ENCODE data around the gene GABRR1.

- TF ChIP-seq CTCF (IDR thresholded peaks at IDR 0.05; ENCODE audit: insufficient read depth, low read depth, low read length) (no peak), EZH2 (IDR thresholded peaks at IDR 0.05; ENCODE audit: insufficient read depth, low read length) (no peak)
Measured at GRCh38 chr6:89221129-89221528, 4.0 kb upstream of the GABRR1 start.

All from astrocyte (in vitro differentiated cells and primary cell).